Immature natural killer cell (primary cell): ENCODE measurements around the gene PGAM2. TPM values are rescaled to one million over a fixed set of nuclear protein-coding genes. Genes with fewer than 3 reads are reported as not detected.
A peak's percentile ranks its signal among the peaks of the same experiment; 100 is the strongest.

Source experiments
- DNase-seq, 3 donors: peaks; one replicate each; pipeline ENCODE4 v3.0.0; 2022; ENCODE audit warnings: mixed read lengths in 1 of 3
- H3K27ac Mint-ChIP-seq, 6 donors: one replicate each; pipeline ENCODE4 v1.8.0; 2020; ENCODE audit warnings: mixed read lengths in 6 of 6, mild to moderate bottlenecking in 5 of 6, inconsistent platforms in 4 of 6, moderate library complexity in 3 of 6
- H3K27me3 Mint-ChIP-seq, 3 donors: one replicate each; pipeline ENCODE4 v1.8.0; 2020 to 2021; ENCODE audit warnings: low read depth in 3 of 3, mild to moderate bottlenecking in 3 of 3, mixed read lengths in 3 of 3, moderate library complexity in 3 of 3, inconsistent platforms in 1 of 3
- H3K36me3 Mint-ChIP-seq, 3 donors: one replicate each; pipeline ENCODE4 v1.8.0; 2020; ENCODE audit warnings: mixed read lengths in 3 of 3, inconsistent platforms in 2 of 3, mild to moderate bottlenecking in 2 of 3
- H3K4me1 Mint-ChIP-seq, 2 donors: one replicate each; pipeline ENCODE4 v1.8.0; 2020; ENCODE audit warnings: inconsistent platforms in 2 of 2, mild to moderate bottlenecking in 2 of 2, mixed read lengths in 2 of 2, moderate library complexity in 1 of 2
- H3K4me3 Mint-ChIP-seq, 5 donors: one replicate each; pipeline ENCODE4 v1.8.0; 2020; ENCODE audit warnings: mild to moderate bottlenecking in 5 of 5, mixed read lengths in 5 of 5, inconsistent platforms in 3 of 5, moderate library complexity in 3 of 5
- H3K9me3 Mint-ChIP-seq, 6 donors: one replicate each; pipeline ENCODE4 v1.8.0; 2020; ENCODE audit warnings: mild to moderate bottlenecking in 6 of 6, mixed read lengths in 6 of 6, inconsistent platforms in 4 of 6, moderate library complexity in 3 of 6
- polyA plus RNA-seq, 3 donors: library from polyadenylated mRNA; unstranded; fragments of 300-500 nt; fragmentation: Illumina TruSeq; gene quantifications; one replicate each; pipeline ENCODE4 v1.2.3, GENCODE V29; 2021

The PGAM2 gene
- polyA plus RNA-seq, 3 donors from 2014 or later = not detected

- Mint-ChIP-seq H3K27ac (peak overlapping the region; percentile 92 to 99 (median 96)), H3K4me3 (peak overlapping the region; percentile 48 to 70 (median 61))
These were observed 8.4 kb upstream of the PGAM2 start for GRCh38 chr7:44073664-44074348.

GRCh38 chr7:44072364-44073231 is 7.2 kb upstream of the PGAM2 start:
- Mint-ChIP-seq H3K27ac (peak overlapping the region; percentile 86 to 99 (median 92)), H3K27me3 (peaks cover 3 to 5% (median 4%) of the 10 kb centered on the region in 3 donors), H3K36me3 (peaks cover 0 to 16% (median 3%) of the 10 kb centered on the region in 3 donors), H3K9me3 (no peaks in the 10 kb centered on the region), H3K4me3 (no peak overlapping the region), H3K4me1 (peaks cover 37 to 43% of the 10 kb centered on the region in 2 donors)
- peak; percentile 37 to 46 (median 44) for DNase-seq

More at GRCh38 chr7:44073664-44074348, 8.4 kb upstream of the PGAM2 start:
- Mint-ChIP-seq H3K4me1 (peaks cover 45 to 50% of the 10 kb centered on the region in 2 donors), H3K9me3 (no peaks in the 10 kb centered on the region), H3K36me3 (peaks cover 0 to 25% (median 8%) of the 10 kb centered on the region in 3 donors), H3K27me3 (peaks cover 1 to 7% (median 5%) of the 10 kb centered on the region in 3 donors)
- DNase-seq = peak; percentile 80 to 86 (median 83)

GRCh38 chr7:44071726-44072363 is 6.5 kb upstream of the PGAM2 start:
- no peak for DNase-seq
- Mint-ChIP-seq H3K9me3 (no peaks in the 10 kb centered on the region), H3K27me3 (peaks cover 3 to 5% (median 3%) of the 10 kb centered on the region in 3 donors), H3K4me3 (no peak overlapping the region), H3K36me3 (peaks cover 0 to 9% (median 0%) of the 10 kb centered on the region in 3 donors), H3K27ac (peak overlapping the region; percentile 86 to 99 (median 92)), H3K4me1 (peaks cover 34 to 35% of the 10 kb centered on the region in 2 donors)

- Mint-ChIP-seq H3K4me1 (peaks cover 17 to 25% of the 10 kb centered on the region in 2 donors), H3K4me3 (no peak overlapping the region), H3K9me3 (no peaks in the 10 kb centered on the region), H3K27me3 (peaks cover 2 to 6% (median 2%) of the 10 kb centered on the region in 3 donors), H3K36me3 (peaks cover 0 to 4% (median 0%) of the 10 kb centered on the region in 3 donors), H3K27ac (peak overlapping the region in 2 of 6 donors; percentile 32 to 61)
- DNase-seq = no peak
These were observed 2.7 kb upstream of the PGAM2 start for GRCh38 chr7:44068054-44068453.

GRCh38 chr7:44067064-44067951 is 1.9 kb upstream of the PGAM2 start:
- peak overlapping the region in 5 of 6 donors; percentile 3 to 67 (median 27) for H3K27ac Mint-ChIP-seq
- DNase-seq = no peak
- H3K4me3 Mint-ChIP-seq = no peak overlapping the region
- H3K36me3 Mint-ChIP-seq = peaks cover 0 to 3% (median 0%) of the 10 kb centered on the region in 3 donors
- peaks cover 0 to 5% (median 2%) of the 10 kb centered on the region in 3 donors for H3K27me3 Mint-ChIP-seq
- H3K9me3 Mint-ChIP-seq = no peaks in the 10 kb centered on the region
- H3K4me1 Mint-ChIP-seq = peaks cover 12 to 17% of the 10 kb centered on the region in 2 donors

- peak overlapping the region in 5 of 6 donors; percentile 3 to 67 (median 17) for H3K27ac Mint-ChIP-seq
- no peak for DNase-seq
- peaks cover 0 to 1% (median 0%) of the 10 kb centered on the region in 3 donors for H3K36me3 Mint-ChIP-seq
- peaks cover 0 to 3% (median 2%) of the 10 kb centered on the region in 3 donors for H3K27me3 Mint-ChIP-seq
- H3K9me3 Mint-ChIP-seq = no peaks in the 10 kb centered on the region
- no peak overlapping the region for H3K4me3 Mint-ChIP-seq
- H3K4me1 Mint-ChIP-seq = peaks cover 8 to 12% of the 10 kb centered on the region in 2 donors
These were observed 1.2 kb upstream of the PGAM2 start for GRCh38 chr7:44066494-44067063.

GRCh38 chr7:44066111-44066460 is 719 bp upstream of the PGAM2 start:
- DNase-seq = no peak

GRCh38 chr7:44064791-44065430 is 456 bp downstream of the PGAM2 start:
- Mint-ChIP-seq H3K4me3 (no peak overlapping the region), H3K4me1 (peaks cover 8 to 12% of the 10 kb centered on the region in 2 donors), H3K9me3 (no peaks in the 10 kb centered on the region), H3K27me3 (peaks cover 0 to 3% (median 2%) of the 10 kb centered on the region in 3 donors), H3K36me3 (peaks cover 0 to 3% (median 3%) of the 10 kb centered on the region in 3 donors), H3K27ac (no peak overlapping the region)
- no peak for DNase-seq

More at GRCh38 chr7:44066111-44066460, 719 bp upstream of the PGAM2 start:
- H3K9me3 Mint-ChIP-seq = no peaks in the 10 kb centered on the region
- peaks cover 0 to 3% (median 2%) of the 10 kb centered on the region in 3 donors for H3K27me3 Mint-ChIP-seq
- H3K27ac Mint-ChIP-seq = peak overlapping the region in 2 of 6 donors; percentile 17 to 53
- H3K4me1 Mint-ChIP-seq = peaks cover 8 to 12% of the 10 kb centered on the region in 2 donors
- H3K4me3 Mint-ChIP-seq = no peak overlapping the region
- H3K36me3 Mint-ChIP-seq = peaks cover 0 to 3% (median 0%) of the 10 kb centered on the region in 3 donors

GRCh38 chr7:44063894-44064651 is 1.3 kb downstream of the PGAM2 start:
- Mint-ChIP-seq H3K27ac (no peak overlapping the region), H3K4me3 (no peak overlapping the region), H3K27me3 (peaks cover 0 to 3% (median 2%) of the 10 kb centered on the region in 3 donors), H3K4me1 (peaks cover 7 to 12% of the 10 kb centered on the region in 2 donors), H3K9me3 (no peaks in the 10 kb centered on the region), H3K36me3 (peaks cover 0 to 8% (median 3%) of the 10 kb centered on the region in 3 donors)
- no peak for DNase-seq

GRCh38 chr7:44063547-44063893 is 1.8 kb downstream of the PGAM2 start:
- peak overlapping the region in 2 of 6 donors; percentile 24 to 28 for H3K27ac Mint-ChIP-seq
- H3K4me3 Mint-ChIP-seq = no peak overlapping the region
- peaks cover 2 to 12% of the 10 kb centered on the region in 2 donors for H3K4me1 Mint-ChIP-seq
- H3K27me3 Mint-ChIP-seq = peaks cover 0 to 3% (median 2%) of the 10 kb centered on the region in 3 donors
- H3K9me3 Mint-ChIP-seq = no peaks in the 10 kb centered on the region
- no peak for DNase-seq
- H3K36me3 Mint-ChIP-seq = peaks cover 0 to 10% (median 3%) of the 10 kb centered on the region in 3 donors

GRCh38 chr7:44062903-44063295 is 2.5 kb downstream of the PGAM2 start:
- Mint-ChIP-seq H3K4me3 (no peak overlapping the region), H3K36me3 (peaks cover 0 to 17% (median 4%) of the 10 kb centered on the region in 3 donors), H3K4me1 (peaks cover 0 to 11% of the 10 kb centered on the region in 2 donors), H3K27ac (peak overlapping the region in 3 of 6 donors; percentile 24 to 38 (median 28)), H3K9me3 (no peaks in the 10 kb centered on the region), H3K27me3 (peaks cover 0 to 3% (median 0%) of the 10 kb centered on the region in 3 donors)
- no peak for DNase-seq
